WTC11 (cell line): ENCODE results near the gene BMF. TPM values are rescaled to one million over a fixed set of nuclear protein-coding genes. Genes with fewer than 3 reads are reported as not detected.

Experiments
- ATAC-seq: fragments of 200-7000 bp; cut with Tn5 transposase; 2 replicates; pipeline ENCODE4 v1.10.0; 2021; ENCODE audit warnings: mild to moderate bottlenecking, moderate library complexity
- CTCF ChIA-PET: fragments of 300-600 bp; sonication (Branson Sonifier 250); formaldehyde crosslinking; loops from one replicate; lab custom pipeline; 2021; ENCODE audit warnings: antibody characterized with exemption; lab: Charles Lee
- POLR2A ChIA-PET: fragments of 350-600 bp; sonication (Branson Sonifier 250); formaldehyde crosslinking; loops from one replicate; lab custom pipeline; 2021; ENCODE audit warnings: antibody characterized with exemption; lab: Charles Lee
- DNase-seq: peaks from one replicate; pipeline ENCODE4 v3.0.0; 2021; ENCODE audit warnings: low spot score
- H3K27ac Mint-ChIP-seq: 2 replicates; pipeline ENCODE4 v1.8.0; 2021; ENCODE audit warnings: mixed read lengths
- H3K27me3 Mint-ChIP-seq: 2 replicates; pipeline ENCODE4 v1.8.0; 2021; ENCODE audit warnings: low read depth, mild to moderate bottlenecking, moderate library complexity, mixed read lengths
- H3K36me3 Mint-ChIP-seq: 2 replicates; pipeline ENCODE4 v1.8.0; 2021; ENCODE audit warnings: mixed read lengths
- H3K4me1 Mint-ChIP-seq: 2 replicates; pipeline ENCODE4 v1.8.0; 2022; ENCODE audit warnings: mixed read lengths
- H3K4me3 Mint-ChIP-seq: 2 replicates; pipeline ENCODE4 v1.8.0; 2021; ENCODE audit warnings: mild to moderate bottlenecking, moderate library complexity, mixed read lengths
- H3K9me3 Mint-ChIP-seq: 2 replicates; pipeline ENCODE4 v1.8.0; 2021; ENCODE audit warnings: mixed read lengths
- AR ChIP-seq: fragments of 250-450 bp; sonication (Bioruptor Pico); IDR thresholded peaks from 2 replicates; pipeline ENCODE4 v1.9.0; 2021; ENCODE audit warnings: mild to moderate bottlenecking
- EMX1 ChIP-seq: fragments of 250-450 bp; sonication (Bioruptor Pico); IDR thresholded peaks from 2 replicates; pipeline ENCODE4 v1.8.0; 2021; ENCODE audit warnings: mild to moderate bottlenecking
- JAZF1 ChIP-seq: fragments of 250-450 bp; sonication (Bioruptor Pico); IDR thresholded peaks from 2 replicates; pipeline ENCODE4 v1.9.0; 2021; ENCODE audit warnings: moderate library complexity, mild to moderate bottlenecking, inconsistent platforms
- MYBL2 ChIP-seq: sonication (generic); formaldehyde crosslinking; IDR thresholded peaks from 2 replicates; pipeline ENCODE4 v1.8.1; 2023; ENCODE audit warnings: mild to moderate bottlenecking, moderate library complexity, missing genetic modification reagents
- NFATC4 ChIP-seq: fragments of 250-450 bp; sonication (Bioruptor Pico); IDR thresholded peaks from 2 replicates; pipeline ENCODE4 v1.9.0; 2021; ENCODE audit warnings: mild to moderate bottlenecking
- NR1H2 ChIP-seq: sonication (generic); formaldehyde crosslinking; IDR thresholded peaks from 2 replicates; pipeline ENCODE4 v1.9.0; 2021; ENCODE audit warnings: mild to moderate bottlenecking, moderate library complexity, missing genetic modification reagents
- PRRX2 ChIP-seq: fragments of 250-450 bp; sonication (Bioruptor Pico); IDR thresholded peaks from 2 replicates; pipeline ENCODE4 v1.8.0; 2021; ENCODE audit warnings: mild to moderate bottlenecking
- RORB ChIP-seq: fragments of 250-450 bp; sonication (Bioruptor Pico); IDR thresholded peaks from 2 replicates; pipeline ENCODE4 v1.9.0; 2021; ENCODE audit warnings: mild to moderate bottlenecking
- ZBTB43 ChIP-seq: sonication (generic); formaldehyde crosslinking; IDR thresholded peaks from 2 replicates; pipeline ENCODE4 v1.8.1; 2023; ENCODE audit warnings: mild to moderate bottlenecking, missing genetic modification reagents
- ZNF423 ChIP-seq: fragments of 250-450 bp; sonication (Bioruptor Pico); IDR thresholded peaks from 2 replicates; pipeline ENCODE4 v2.1.2; 2022; ENCODE audit warnings: mild to moderate bottlenecking, moderate library complexity
- ZNF512 ChIP-seq: sonication (generic); formaldehyde crosslinking; IDR thresholded peaks from 2 replicates; pipeline ENCODE4 v1.8.1; 2022; ENCODE audit warnings: missing genetic modification reagents, borderline replicate concordance
- ZNF532 ChIP-seq: fragments of 250-450 bp; sonication (Bioruptor Pico); IDR thresholded peaks from 2 replicates; pipeline ENCODE4 v1.9.0; 2021; ENCODE audit warnings: mild to moderate bottlenecking, borderline replicate concordance
- total RNA-seq: library from RNA; stranded (reverse); gene quantifications from 3 replicates; pipeline ENCODE4 v1.2.3, GENCODE V29; 2021

BMF gene
- total RNA-seq, 1 experiment from 2014 or later: 36.9 TPM

GRCh38 chr15:40097968-40098476, 10.7 kb downstream of the BMF start (continued):
- no peak for TF ChIP-seq JAZF1 (CRISPR knock-in tag)
- no peak for TF ChIP-seq ZNF512 (CRISPR knock-in tag)
- TF ChIP-seq EMX1 (CRISPR knock-in tag): no peak
- TF ChIP-seq RORB (CRISPR knock-in tag): no peak
- TF ChIP-seq ZBTB43 (CRISPR knock-in tag): no peak
- no peak for TF ChIP-seq MYBL2 (CRISPR knock-in tag)
- TF ChIP-seq ZNF532 (CRISPR knock-in tag): no peak
- TF ChIP-seq NFATC4: no peak
- TF ChIP-seq AR (CRISPR knock-in tag): no peak
- TF ChIP-seq NR1H2: no peak

GRCh38 chr15:40097096-40097967, 11.3 kb downstream of the BMF start:
- CTCF ChIA-PET: interaction anchor here (1.1 to 6.8 kb wide), 11 partner anchors 8 to 178 kb away, joined by 3 to 68 read pairs (median 5); partner anchors contain the start of gene BMF
- ATAC-seq: no peak
- no peak for DNase-seq
- Mint-ChIP-seq H3K36me3 (peaks cover 20% of the 10 kb centered on the region), H3K27me3 (no peaks in the 10 kb centered on the region), H3K4me3 (no peak overlapping the region), H3K9me3 (no peaks in the 10 kb centered on the region), H3K4me1 (peaks cover 80% of the 10 kb centered on the region), H3K27ac (no peak overlapping the region)
- POLR2A ChIA-PET: no interaction called here
- TF ChIP-seq PRRX2 (CRISPR knock-in tag): no peak
- TF ChIP-seq ZNF423 (CRISPR knock-in tag): 0 out of 2 replicates have a peak, but pooled peaks have one; percentile 9
- TF ChIP-seq, all 79 proteins: peak for 1
